ENCODE data around the gene SGK2. TPM values are rescaled to one million over a fixed set of nuclear protein-coding genes. Genes with fewer than 3 reads are reported as not detected.

Gene SGK2
- total and polyA plus RNA-seq, 2 of the 13 experiments (the other 11 are each of a cell fraction or from before 2014, with no cell fraction given) = 6.2 to 29.4 TPM

DNA sequence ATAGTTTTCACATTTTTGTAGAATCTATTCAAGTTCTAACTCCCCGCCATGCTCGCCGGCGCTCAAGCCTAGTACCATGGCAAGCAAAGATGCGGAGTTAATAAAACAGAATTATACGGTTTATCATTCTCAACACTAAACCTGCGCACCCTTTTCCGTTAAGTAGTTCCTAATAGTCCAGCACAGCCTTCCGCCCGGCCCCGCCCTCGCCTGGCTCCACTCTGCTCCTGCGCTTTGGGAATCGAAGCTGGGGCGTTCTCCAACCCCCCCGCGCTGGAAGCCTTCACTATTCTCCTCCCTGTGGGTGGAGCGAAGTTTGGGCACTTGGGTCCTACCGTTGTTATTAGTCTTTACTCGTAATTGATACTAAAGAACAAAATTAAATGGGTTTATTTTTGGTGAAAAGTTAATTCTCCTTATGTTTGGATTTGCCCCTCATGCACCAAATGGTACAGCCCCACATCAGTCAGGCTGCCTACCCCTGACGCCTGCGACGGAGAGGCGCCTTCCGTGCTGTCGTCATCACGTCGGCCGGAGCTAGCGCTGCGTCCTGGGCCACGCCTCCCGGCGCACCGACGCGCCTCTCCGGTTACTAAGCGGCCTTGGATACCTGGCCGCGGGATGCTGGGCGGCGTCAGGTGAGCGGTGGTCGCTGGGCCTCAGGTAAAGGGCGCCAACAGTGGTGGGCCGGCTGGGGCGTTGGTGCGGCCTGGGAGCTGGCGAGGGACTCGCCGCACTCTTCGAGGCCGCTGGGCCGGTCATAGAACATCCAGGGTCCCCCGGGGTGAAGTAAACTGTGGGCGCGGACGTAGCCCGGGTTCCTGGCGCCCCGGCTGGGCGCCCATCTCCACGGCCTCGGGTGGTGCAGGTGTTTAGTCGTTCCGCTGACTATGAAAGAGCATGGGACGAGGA lies 31.8 kb downstream of the SGK2 start, which contains the start of gene IFT52 (continued):
- no peak for TF ChIP-seq ATRX (CRISPR knock-in tag; IDR thresholded peaks at IDR 0.05; ENCODE audit: borderline replicate concordance)
- no peak for TF ChIP-seq HMGA1 (CRISPR knock-in tag; conservative IDR thresholded peaks at IDR 0.05)
- peak; percentile 86; the same call in 1 of the 2 replicates for TF ChIP-seq TARDBP (CRISPR knock-in tag; IDR thresholded peaks at IDR 0.05)
- peak; percentile 85 for TF ChIP-seq ZNF142 (CRISPR knock-in tag; IDR thresholded peaks at IDR 0.05)
- peak; percentile 64; the same call in 1 of the 2 replicates for TF ChIP-seq ZNF580 (CRISPR knock-in tag; IDR thresholded peaks at IDR 0.05; ENCODE audit: borderline replicate concordance, low read depth)
- no peak; the same call in 1 of the 2 replicates for TF ChIP-seq ZKSCAN8 (CRISPR knock-in tag; IDR thresholded peaks at IDR 0.05; ENCODE audit: borderline replicate concordance)
- TF ChIP-seq, protein P1, sequence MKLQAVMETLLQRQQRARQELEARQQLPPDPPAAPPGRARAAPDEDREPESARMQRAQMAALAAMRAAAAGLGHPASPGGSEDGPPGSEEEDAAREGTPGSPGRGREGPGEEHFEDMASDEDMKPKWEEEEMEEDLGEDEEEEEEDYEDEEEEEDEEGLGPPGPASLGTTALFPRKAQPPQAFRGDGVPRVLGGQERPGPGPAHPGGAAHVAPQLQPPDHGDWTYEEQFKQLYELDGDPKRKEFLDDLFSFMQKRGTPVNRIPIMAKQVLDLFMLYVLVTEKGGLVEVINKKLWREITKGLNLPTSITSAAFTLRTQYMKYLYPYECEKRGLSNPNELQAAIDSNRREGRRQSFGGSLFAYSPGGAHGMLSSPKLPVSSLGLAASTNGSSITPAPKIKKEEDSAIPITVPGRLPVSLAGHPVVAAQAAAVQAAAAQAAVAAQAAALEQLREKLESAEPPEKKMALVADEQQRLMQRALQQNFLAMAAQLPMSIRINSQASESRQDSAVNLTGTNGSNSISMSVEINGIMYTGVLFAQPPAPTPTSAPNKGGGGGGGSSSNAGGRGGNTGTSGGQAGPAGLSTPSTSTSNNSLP (IDR thresholded peaks at IDR 0.05; ENCODE audit: low read depth, low read length) = peak; percentile 37; the same call in 1 of the 2 replicates
- TF ChIP-seq LCORL (IDR thresholded peaks at IDR 0.05) = no peak
- peak; percentile 91 for TF ChIP-seq LCORL (CRISPR knock-in tag; IDR thresholded peaks at IDR 0.05)
- peak; percentile 33; the same call in 1 of the 2 replicates for TF ChIP-seq CHD4 (IDR thresholded peaks at IDR 0.05; ENCODE audit: borderline replicate concordance, low read length)
- TF ChIP-seq TSC22D2 (CRISPR knock-in tag; IDR thresholded peaks at IDR 0.05; ENCODE audit: borderline replicate concordance) = peak; percentile 14; the same call in 1 of the 2 replicates
- TF ChIP-seq ZBTB10 (CRISPR knock-in tag; IDR thresholded peaks at IDR 0.05; ENCODE audit: borderline replicate concordance) = 0 out of 2 replicates have a peak, but pooled peaks have one; percentile 51
- TF ChIP-seq YEATS2 (CRISPR knock-in tag; IDR thresholded peaks at IDR 0.05; ENCODE audit: borderline replicate concordance) = peak; percentile 95; the same call in 1 of the 2 replicates

Data from HepG2 (cell line).